SK-N-SH treated with all-trans-retinoic acid at 6 μM for 48 hours (cell line): ENCODE data around the gene SNRPD3.

ENCODE experiments used
- CREB5 ChIP-seq: fragments of 250-450 bp; sonication (Bioruptor Pico); IDR thresholded peaks from 2 replicates; pipeline ENCODE4 v1.5.1; 2020; ENCODE audit warnings: low read depth, mild to moderate bottlenecking, moderate library complexity
- CSDC2 ChIP-seq: fragments of 250-450 bp; sonication (Bioruptor Pico); IDR thresholded peaks from 2 replicates; pipeline ENCODE4 v1.5.0; 2020; ENCODE audit warnings: mild to moderate bottlenecking, moderate library complexity
- POU6F1 ChIP-seq: fragments of 250-450 bp; sonication (Bioruptor Pico); IDR thresholded peaks from 2 replicates; pipeline ENCODE4 v1.8.0; 2021; ENCODE audit warnings: low read depth, mild to moderate bottlenecking, moderate library complexity, borderline replicate concordance
- RARB ChIP-seq: fragments of 250-450 bp; sonication (Bioruptor Pico); IDR thresholded peaks from 2 replicates; pipeline ENCODE4 v1.8.0; 2021; ENCODE audit warnings: mild to moderate bottlenecking, moderate library complexity
- SNAI2 ChIP-seq: fragments of 250-450 bp; sonication (Bioruptor Pico); IDR thresholded peaks from 2 replicates; pipeline ENCODE4 v1.5.0; 2020; ENCODE audit warnings: mild to moderate bottlenecking, moderate library complexity

GRCh38 chr22:24553597-24554312, 2.0 kb upstream of the SNRPD3 start:
- TF ChIP-seq RARB (CRISPR knock-in tag) = no peak
- TF ChIP-seq CREB5 (CRISPR knock-in tag) = no peak
- no peak for TF ChIP-seq SNAI2 (CRISPR knock-in tag)
- TF ChIP-seq POU6F1 (CRISPR knock-in tag) = no peak
- TF ChIP-seq CSDC2 (CRISPR knock-in tag) = no peak
